GM04504 (cell line): ENCODE data around the gene RAPGEF5.

Experiments used
- DNase-seq: peaks from one replicate; pipeline ENCODE4 v3.0.0-alpha.2; 2012; ENCODE audit warnings: low read depth

RAPGEF5 gene

GRCh38 chr7:22262538-22262937, 94.4 kb downstream of the RAPGEF5 start:
- DNase-seq, result no peak

- no peak for DNase-seq
Measured at GRCh38 chr7:22256541-22257096, 100.3 kb downstream of the RAPGEF5 start.

- no peak for DNase-seq
Measured at GRCh38 chr7:22255834-22256233, 101.1 kb downstream of the RAPGEF5 start.

- no peak for DNase-seq
Measured at GRCh38 chr7:22255342-22255741, 101.6 kb downstream of the RAPGEF5 start.

- DNase-seq, result no peak
Measured at GRCh38 chr7:22252936-22253536, 103.9 kb downstream of the RAPGEF5 start.

GRCh38 chr7:22252016-22252415, 104.9 kb downstream of the RAPGEF5 start:
- no peak for DNase-seq

GRCh38 chr7:22251281-22251680, 105.7 kb downstream of the RAPGEF5 start:
- DNase-seq, result no peak

GRCh38 chr7:22250390-22250789, 106.6 kb downstream of the RAPGEF5 start:
- no peak for DNase-seq

- no peak for DNase-seq
Measured at GRCh38 chr7:22248111-22248809, 108.7 kb downstream of the RAPGEF5 start.

- no peak for DNase-seq
Measured at GRCh38 chr7:22241805-22242390, 115.1 kb downstream of the RAPGEF5 start.

GRCh38 chr7:22240904-22241571, 115.9 kb downstream of the RAPGEF5 start:
- DNase-seq, result no peak

- peak; percentile 24 for DNase-seq
Measured at GRCh38 chr7:22238354-22239311, 118.3 kb downstream of the RAPGEF5 start.

GRCh38 chr7:22235134-22235533, 121.8 kb downstream of the RAPGEF5 start:
- DNase-seq, result no peak

GRCh38 chr7:22234227-22234626, 122.7 kb downstream of the RAPGEF5 start:
- no peak for DNase-seq

- no peak for DNase-seq
Measured at GRCh38 chr7:22231806-22232205, 125.1 kb downstream of the RAPGEF5 start.

- no peak for DNase-seq
Measured at GRCh38 chr7:22231141-22231540, 125.8 kb downstream of the RAPGEF5 start.

GRCh38 chr7:22230238-22230637, 126.7 kb downstream of the RAPGEF5 start:
- no peak for DNase-seq

GRCh38 chr7:22229148-22229547, 127.8 kb downstream of the RAPGEF5 start:
- no peak for DNase-seq

- DNase-seq, result no peak
Measured at GRCh38 chr7:22223807-22224206, 133.1 kb downstream of the RAPGEF5 start.

GRCh38 chr7:22220941-22221340, 136.0 kb downstream of the RAPGEF5 start:
- no peak for DNase-seq

- no peak for DNase-seq
Measured at GRCh38 chr7:22219739-22220493, 137.0 kb downstream of the RAPGEF5 start.
